A549 (cell line): ENCODE results near the gene ZNF22. TPM values are rescaled to one million over a fixed set of nuclear protein-coding genes. Genes with fewer than 3 reads are reported as not detected.
A peak's percentile ranks its signal among the peaks of the same experiment; 100 is the strongest.

Source experiments
- ATAC-seq, 2 experiments: fragments of 200-7000 bp in 1 of 2; fragments of >200 bp in 1 of 2; cut with Nextera tagmentation in 1 of 2; cut with Tn5 transposase in 1 of 2; 3 replicates each; pipeline versions ENCODE4 v1.8.0 to v1.9.1; 2018 to 2020; ENCODE audit warnings: mild to moderate bottlenecking in 1 of 2, moderate library complexity in 1 of 2
- CTCF ChIA-PET: fragments of 300-600 bp; sonication (Branson Sonifier 250); formaldehyde crosslinking; extraction: SDS; loops from one replicate; lab custom pipeline; 2021; ENCODE audit warnings: antibody characterized with exemption, inconsistent platforms; lab: Yijun Ruan, JAX
- POLR2A ChIA-PET: fragments of 350-600 bp; formaldehyde crosslinking; extraction: SDS; loops from one replicate; lab custom pipeline; 2021; ENCODE audit warnings: antibody characterized with exemption, inconsistent platforms; lab: Yijun Ruan, JAX
- DNase-seq, 2 experiments: peaks; one replicate each; pipeline versions ENCODE4 v3.0.0 to v3.0.0-alpha.2; 2011 to 2016; ENCODE audit warnings: low read depth in 1 of 2, low spot score in 1 of 2
- FAIRE-seq: peaks from 2 replicates; lab custom pipeline; 2011; peaks lifted over from hg19 to GRCh38; lab: Jason Lieb, UNC
- H3K27ac ChIP-seq, 2 experiments: fragments of >200 bp; sonication (Bioruptor Twin); formaldehyde crosslinking; 3 replicates each; pipeline ENCODE4 v1.5.1; 2016 to 2017
- H3K4me1 ChIP-seq: fragments of >200 bp; sonication (Bioruptor Twin); formaldehyde crosslinking; 3 replicates; pipeline ENCODE4 v1.6.1; 2016
- H3K4me2 ChIP-seq: fragments of >200 bp; sonication (Bioruptor Twin); formaldehyde crosslinking; 3 replicates; pipeline ENCODE4 v1.6.1; 2016
- H3K4me3 ChIP-seq: fragments of >200 bp; sonication (Bioruptor Twin); formaldehyde crosslinking; 3 replicates; pipeline ENCODE4 v1.5.1; 2016
- H3K9me3 ChIP-seq: fragments of >200 bp; sonication (Bioruptor Twin); formaldehyde crosslinking; 3 replicates; pipeline ENCODE4 v1.6.1; 2016
- CBX8 ChIP-seq: fragments of 200-600 bp; sonication (generic); IDR thresholded peaks from 2 replicates; pipeline ENCODE4 v1.6.1; 2016
- CTCF ChIP-seq: fragments of >200 bp; sonication (Bioruptor Twin); formaldehyde crosslinking; IDR thresholded peaks from 3 replicates; pipeline ENCODE4 v1.5.1; 2016
- E2F6 ChIP-seq: IDR thresholded peaks from 2 replicates; pipeline ENCODE4 v1.6.1; 2012; ENCODE audit warnings: low read depth, borderline replicate concordance
- FOSL2 ChIP-seq, 2 experiments: fragments of 450-650 bp in 1 of 2; fragments of >200 bp in 1 of 2; sonication (Bioruptor Twin) in 1 of 2; formaldehyde crosslinking; IDR thresholded peaks; 2 replicates each; pipeline versions ENCODE4 v1.5.0 to v1.6.1; 2016 to 2020; ENCODE audit warnings: mild to moderate bottlenecking in 1 of 2, moderate library complexity in 1 of 2
- HDAC2 ChIP-seq: fragments of 200-600 bp; sonication (generic); IDR thresholded peaks from 2 replicates; pipeline ENCODE4 v1.6.1; 2016
- HOXB13 ChIP-seq: fragments of 250-450 bp; sonication (Bioruptor Pico); IDR thresholded peaks from 2 replicates; pipeline ENCODE4 v1.5.0; 2020; ENCODE audit warnings: low read depth, mild to moderate bottlenecking, moderate library complexity
- HOXB5 ChIP-seq: fragments of 250-450 bp; sonication (Bioruptor Pico); IDR thresholded peaks from 2 replicates; pipeline ENCODE4 v1.5.0; 2020; ENCODE audit warnings: mild to moderate bottlenecking, moderate library complexity
- JUN ChIP-seq, 2 experiments: fragments of >200 bp; sonication (Bioruptor Twin); formaldehyde crosslinking; IDR thresholded peaks; 2 replicates in 1 of 2; 3 replicates in 1 of 2; pipeline ENCODE4 v1.6.1; 2016 to 2017
- MAX ChIP-seq: IDR thresholded peaks from 2 replicates; pipeline ENCODE4 v1.6.1; 2012
- MAZ ChIP-seq: fragments of 150-350 bp; IDR thresholded peaks from 2 replicates; pipeline ENCODE4 v1.6.1; 2014; ENCODE audit warnings: antibody characterized with exemption, low read depth, low read length, borderline replicate concordance
- PHF8 ChIP-seq: fragments of 200-600 bp; sonication (generic); IDR thresholded peaks from 2 replicates; pipeline ENCODE4 v1.6.1; 2016; ENCODE audit warnings: low read depth, mild to moderate bottlenecking, antibody characterized with exemption, moderate library complexity, borderline replicate concordance
- USF2 ChIP-seq: fragments of 450-650 bp; IDR thresholded peaks from 2 replicates; pipeline ENCODE4 v1.6.1; 2014; ENCODE audit warnings: antibody characterized with exemption
- ZC3H11A ChIP-seq: fragments of 450-650 bp; IDR thresholded peaks from 2 replicates; pipeline ENCODE4 v1.6.1; 2014; ENCODE audit warnings: antibody characterized with exemption, mild to moderate bottlenecking
- ZFP36 ChIP-seq: fragments of 450-650 bp; IDR thresholded peaks from 2 replicates; pipeline ENCODE4 v1.6.1; 2014; ENCODE audit warnings: borderline replicate concordance; ENCODE audit not compliant: partially characterized antibody
- WGBS: methylation state at CpG from one replicate; pipeline ENCODE4 v1.1.6; 2017; ENCODE audit errors: missing lambda C conversion rate; 5-methylcytosine and 5-hydroxymethylcytosine counted together
- polyA minus RNA-seq: library from RNA; depleted of rRNA, polyadenylated mRNA; stranded (reverse); fragments of >200 nt; gene quantifications from 2 replicates; pipeline ENCODE4 v1.2.3, GENCODE V29; 2011; rRNA and poly(A)+ RNA removed
- polyA plus RNA-seq, 4 experiments: library from polyadenylated mRNA; depleted of rRNA in 3 of 4; stranded (reverse); fragments of >200 nt; fragmentation: RNase III in 1 of 4; extraction: RNeasy Plus Mini Kit Qiagen cat#74134 plus additional on column Dnase treatment in 1 of 4; gene quantifications; 2 replicates in 3 of 4; 3 replicates in 1 of 4; pipeline ENCODE4 v1.2.3, GENCODE V29; 2011 to 2017
- TF ChIP-seq, protein P1 (sequence below): fragments of 250-450 bp; sonication (Bioruptor Pico); IDR thresholded peaks from 2 replicates; pipeline ENCODE4 v1.5.0; 2020; ENCODE audit warnings: low read depth, mild to moderate bottlenecking, moderate library complexity
- TF ChIP-seq, protein P2 (sequence below): fragments of 250-450 bp; sonication (Bioruptor Pico); IDR thresholded peaks from 2 replicates; pipeline ENCODE4 v1.5.0; 2021; ENCODE audit warnings: mild to moderate bottlenecking, moderate library complexity, borderline replicate concordance
- TF ChIP-seq, protein P3 (sequence below): IDR thresholded peaks from 2 replicates; pipeline ENCODE4 v1.6.1; 2012
- TF ChIP-seq, protein P4 (sequence below): fragments of >200 bp; sonication (Bioruptor Twin); formaldehyde crosslinking; IDR thresholded peaks from 2 replicates; pipeline ENCODE4 v1.6.1; 2016

The ZNF22 gene
- polyA plus RNA-seq (2011; rRNA removed) (11.0 and 13.0 TPM in 2 replicates), polyA plus RNA-seq (2017; fragmentation: RNase III; extraction: RNeasy Plus Mini Kit Qiagen cat#74134 plus additional on column Dnase treatment) (8.5 to 8.7 TPM (median 8.6 TPM) in 3 replicates), polyA minus RNA-seq (1.4 and 2.2 TPM in 2 replicates)
- polyA plus RNA-seq (2012; cell fraction: cytosol; rRNA removed), result 2.8 and 2.9 TPM in 2 replicates
- 0.54 and 1.7 TPM in 2 replicates for polyA plus RNA-seq (2012; cell fraction: nucleus; rRNA removed)

- Histone ChIP-seq H3K9me3 (peaks cover 50% of the 10 kb centered on the region), H3K4me1 (0 out of 3 replicates have a peak, but pooled peaks cover 3% of the 10 kb centered on the region), H3K27ac (peak within 1 kb of the TSS; percentile 76 to 92), H3K4me2 (peak within 1 kb of the TSS; percentile 80), H3K4me3 (peak within 1 kb of the TSS; percentile 62)
- ATAC-seq (peak; percentile 83 to 90), FAIRE-seq (no peak), DNase-seq (peak; percentile 16 to 67)
- POLR2A ChIA-PET, result no interaction called here
- TF ChIP-seq USF2 (no peak), HOXB13 (CRISPR knock-in tag) (peak; percentile 66; the same call in 1 of the 2 replicates), PHF8 (no peak; the same call in 1 of the 2 replicates), ZC3H11A (no peak), MAZ (no peak), FOSL2 (IDR thresholded peaks at IDR 0.05) (no peak), FOSL2 (CRISPR knock-in tag; IDR thresholded peaks at IDR 0.05) (no peak), JUN (IDR thresholded peaks at IDR 0.05) (peak in 1 of 2 experiments; percentile 64; a peak in 3 of 5 replicates), CBX8 (no peak), HDAC2 (no peak), E2F6 (peak; percentile 94), ZFP36 (no peak), MAX (peak; percentile 89), HOXB5 (CRISPR knock-in tag) (peak; percentile 58), CTCF (no peak)
- TF ChIP-seq, protein P1, sequence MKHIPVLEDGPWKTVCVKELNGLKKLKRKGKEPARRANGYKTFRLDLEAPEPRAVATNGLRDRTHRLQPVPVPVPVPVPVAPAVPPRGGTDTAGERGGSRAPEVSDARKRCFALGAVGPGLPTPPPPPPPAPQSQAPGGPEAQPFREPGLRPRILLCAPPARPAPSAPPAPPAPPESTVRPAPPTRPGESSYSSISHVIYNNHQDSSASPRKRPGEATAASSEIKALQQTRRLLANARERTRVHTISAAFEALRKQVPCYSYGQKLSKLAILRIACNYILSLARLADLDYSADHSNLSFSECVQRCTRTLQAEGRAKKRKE (CRISPR knock-in tag), result peak; percentile 54; the same call in 1 of the 2 replicates
- TF ChIP-seq, protein P2, sequence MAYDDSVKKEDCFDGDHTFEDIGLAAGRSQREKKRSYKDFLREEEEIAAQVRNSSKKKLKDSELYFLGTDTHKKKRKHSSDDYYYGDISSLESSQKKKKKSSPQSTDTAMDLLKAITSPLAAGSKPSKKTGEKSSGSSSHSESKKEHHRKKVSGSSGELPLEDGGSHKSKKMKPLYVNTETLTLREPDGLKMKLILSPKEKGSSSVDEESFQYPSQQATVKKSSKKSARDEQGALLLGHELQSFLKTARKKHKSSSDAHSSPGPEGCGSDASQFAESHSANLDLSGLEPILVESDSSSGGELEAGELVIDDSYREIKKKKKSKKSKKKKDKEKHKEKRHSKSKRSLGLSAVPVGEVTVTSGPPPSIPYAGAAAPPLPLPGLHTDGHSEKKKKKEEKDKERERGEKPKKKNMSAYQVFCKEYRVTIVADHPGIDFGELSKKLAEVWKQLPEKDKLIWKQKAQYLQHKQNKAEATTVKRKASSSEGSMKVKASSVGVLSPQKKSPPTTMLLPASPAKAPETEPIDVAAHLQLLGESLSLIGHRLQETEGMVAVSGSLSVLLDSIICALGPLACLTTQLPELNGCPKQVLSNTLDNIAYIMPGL (CRISPR knock-in tag), result no peak
- TF ChIP-seq, protein P3, sequence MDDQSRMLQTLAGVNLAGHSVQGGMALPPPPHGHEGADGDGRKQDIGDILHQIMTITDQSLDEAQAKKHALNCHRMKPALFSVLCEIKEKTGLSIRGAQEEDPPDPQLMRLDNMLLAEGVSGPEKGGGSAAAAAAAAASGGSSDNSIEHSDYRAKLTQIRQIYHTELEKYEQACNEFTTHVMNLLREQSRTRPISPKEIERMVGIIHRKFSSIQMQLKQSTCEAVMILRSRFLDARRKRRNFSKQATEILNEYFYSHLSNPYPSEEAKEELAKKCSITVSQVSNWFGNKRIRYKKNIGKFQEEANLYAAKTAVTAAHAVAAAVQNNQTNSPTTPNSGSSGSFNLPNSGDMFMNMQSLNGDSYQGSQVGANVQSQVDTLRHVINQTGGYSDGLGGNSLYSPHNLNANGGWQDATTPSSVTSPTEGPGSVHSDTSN, result no peak
- TF ChIP-seq, protein P4, sequence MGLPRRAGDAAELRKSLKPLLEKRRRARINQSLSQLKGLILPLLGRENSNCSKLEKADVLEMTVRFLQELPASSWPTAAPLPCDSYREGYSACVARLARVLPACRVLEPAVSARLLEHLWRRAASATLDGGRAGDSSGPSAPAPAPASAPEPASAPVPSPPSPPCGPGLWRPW, result no peak
- CTCF ChIA-PET, result no interaction called here
- WGBS, result 12% methylated on average over 29 of the region's 79 CpGs
These were observed at the start of gene ZNF22 for GRCh38 chr10:45000752-45001380. Gene ZNF22, plus strand, starts transcription at chr10:45000923. Its CDS starts 2,446 bp downstream, at chr10:45003369.
